SU-DHL-6 (cell line): ENCODE data around the gene PRKAB1.

ENCODE experiments used
- H2AFZ ChIP-seq: fragments of 200-600 bp; sonication (generic); 2 replicates; pipeline ENCODE4 v1.6.1; 2014; ENCODE audit warnings: low read depth, mild to moderate bottlenecking, moderate library complexity, mixed read lengths, antibody characterized with exemption, low read length; ENCODE audit not compliant: severe bottlenecking
- H3F3A ChIP-seq: fragments of 200-600 bp; shearing (Covaris generic); 2 replicates; pipeline ENCODE4 v1.6.0; 2016; ENCODE audit warnings: antibody characterized with exemption, mild to moderate bottlenecking; ENCODE audit not compliant: insufficient read depth
- H3K27ac ChIP-seq: fragments of 200-600 bp; sonication (generic); 2 replicates; pipeline ENCODE4 v1.5.1; 2016; ENCODE audit warnings: low read depth, mild to moderate bottlenecking, low read length, moderate library complexity, mixed read lengths
- H3K27me3 ChIP-seq: fragments of 200-600 bp; sonication (generic), shearing (Covaris generic); 2 replicates; pipeline ENCODE4 v1.6.0; 2014; ENCODE audit warnings: mild to moderate bottlenecking, low read length
- H3K36me3 ChIP-seq: fragments of 200-600 bp; sonication (generic); 2 replicates; pipeline ENCODE4 v1.6.1; 2014; ENCODE audit warnings: mild to moderate bottlenecking, low read length, mixed read lengths
- H3K4me2 ChIP-seq: fragments of 300-600, 200-600 bp; shearing (Covaris generic), sonication (generic); 2 replicates; pipeline ENCODE4 v1.6.0; 2014; ENCODE audit warnings: low read length, low read depth, mild to moderate bottlenecking; ENCODE audit not compliant: poor library complexity, severe bottlenecking
- H3K4me3 ChIP-seq: fragments of 200-600 bp; sonication (generic); 2 replicates; pipeline ENCODE4 v1.5.1; 2014; ENCODE audit warnings: antibody characterized with exemption, low read length, mild to moderate bottlenecking, mixed read lengths; ENCODE audit not compliant: insufficient read depth, poor library complexity, severe bottlenecking
- H3K79me2 ChIP-seq: fragments of 200-600 bp; sonication (generic); 2 replicates; pipeline ENCODE4 v1.6.1; 2014; ENCODE audit warnings: mild to moderate bottlenecking, low read length, moderate library complexity; ENCODE audit not compliant: insufficient read depth
- H3K9ac ChIP-seq: fragments of 200-600 bp; sonication (generic); 2 replicates; pipeline ENCODE4 v1.7.0; 2014; ENCODE audit warnings: mild to moderate bottlenecking, low read length
- H3K9me2 ChIP-seq: fragments of 200-600 bp; sonication (generic); replicated peaks from 2 replicates; pipeline ENCODE4 v1.6.1; 2014; ENCODE audit warnings: low read length; ENCODE audit not compliant: insufficient read depth
- H3K9me3 ChIP-seq: fragments of 200-600 bp; sonication (generic); 2 replicates; pipeline ENCODE4 v1.6.1; 2014; ENCODE audit warnings: low read length, mixed read lengths; ENCODE audit not compliant: insufficient read depth
- H4K20me1 ChIP-seq: fragments of 200-600 bp; sonication (generic); 2 replicates; pipeline ENCODE4 v1.6.1; 2014; ENCODE audit warnings: low read depth, mild to moderate bottlenecking, antibody characterized with exemption, low read length, moderate library complexity, mixed read lengths
- CTCF ChIP-seq: fragments of 200-600 bp; sonication (generic); IDR thresholded peaks from one replicate; pipeline ENCODE4 v1.5.1; 2017; ENCODE audit warnings: antibody characterized with exemption, mild to moderate bottlenecking, low read length, moderate library complexity; ENCODE audit not compliant: insufficient read depth, poor library complexity, severe bottlenecking
- EZH2phosphoT487 ChIP-seq: fragments of 200-600 bp; sonication (generic), shearing (Covaris generic); conservative IDR thresholded peaks from 2 replicates; pipeline ENCODE4 v1.6.1; 2018; ENCODE audit warnings: mild to moderate bottlenecking, antibody characterized with exemption, low read length, moderate library complexity, mixed read lengths

The PRKAB1 gene

GRCh38 chr12:119710965-119711551, 43.1 kb downstream of the PRKAB1 start:
- no peaks in the 10 kb centered on the region for H4K20me1 ChIP-seq
- H3K4me2 ChIP-seq = no peak overlapping the region
- H3K9me2 ChIP-seq = no peaks in the 10 kb centered on the region
- no peaks in the 10 kb centered on the region for H3K9me3 ChIP-seq
- no peak overlapping the region for H3K27ac ChIP-seq
- H3K9ac ChIP-seq = no peak overlapping the region
- no peaks in the 10 kb centered on the region for H3F3A ChIP-seq
- TF ChIP-seq EZH2phosphoT487 = no peak
- TF ChIP-seq CTCF = no peak
- H3K79me2 ChIP-seq = no peaks in the 10 kb centered on the region
- H3K4me3 ChIP-seq = no peak overlapping the region
- H2AFZ ChIP-seq = no peak overlapping the region
- peaks cover 5% of the 10 kb centered on the region; the same call in 1 of the 2 replicates for H3K36me3 ChIP-seq
- H3K27me3 ChIP-seq = no peaks in the 10 kb centered on the region

DNA sequence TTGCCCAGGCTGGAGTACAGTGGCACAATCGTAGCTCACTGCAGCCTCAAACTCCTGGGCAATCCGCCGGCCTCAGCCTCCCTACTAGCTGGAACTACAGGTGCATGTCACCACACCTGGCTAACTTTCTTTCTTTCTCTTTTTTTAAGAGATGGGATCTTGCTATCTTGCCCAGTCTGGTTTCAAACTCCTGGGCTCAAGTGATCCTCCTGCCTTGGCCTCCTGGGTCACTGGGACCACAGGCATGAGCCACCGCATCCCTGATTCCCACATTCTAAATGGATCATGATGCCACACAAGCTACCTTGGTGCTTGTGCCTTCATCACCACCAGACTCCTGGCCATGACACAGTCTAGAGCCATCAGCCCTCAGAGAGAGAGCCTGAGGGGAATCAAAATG, 43.8 kb downstream of the PRKAB1 start:
- no peak overlapping the region for H3K27ac ChIP-seq
- H4K20me1 ChIP-seq = no peaks in the 10 kb centered on the region
- H3K79me2 ChIP-seq = no peaks in the 10 kb centered on the region
- H3K27me3 ChIP-seq = no peaks in the 10 kb centered on the region
- H2AFZ ChIP-seq = no peak overlapping the region
- H3K9me2 ChIP-seq = no peaks in the 10 kb centered on the region
- H3K4me2 ChIP-seq = no peak overlapping the region
- H3F3A ChIP-seq = no peaks in the 10 kb centered on the region
- no peaks in the 10 kb centered on the region for H3K9me3 ChIP-seq
- H3K4me3 ChIP-seq = no peak overlapping the region
- H3K9ac ChIP-seq = no peak overlapping the region
- no peak for TF ChIP-seq EZH2phosphoT487
- TF ChIP-seq CTCF = no peak
- peaks cover 5% of the 10 kb centered on the region; the same call in 1 of the 2 replicates for H3K36me3 ChIP-seq

- H3K79me2 ChIP-seq = no peaks in the 10 kb centered on the region
- no peak overlapping the region for H3K9ac ChIP-seq
- no peaks in the 10 kb centered on the region for H4K20me1 ChIP-seq
- no peaks in the 10 kb centered on the region for H3F3A ChIP-seq
- H3K36me3 ChIP-seq = peaks cover 5% of the 10 kb centered on the region; the same call in 1 of the 2 replicates
- no peaks in the 10 kb centered on the region for H3K9me3 ChIP-seq
- no peak overlapping the region for H3K4me3 ChIP-seq
- H3K9me2 ChIP-seq = no peaks in the 10 kb centered on the region
- H3K27ac ChIP-seq = no peak overlapping the region
- TF ChIP-seq EZH2phosphoT487 = no peak
- H3K27me3 ChIP-seq = no peaks in the 10 kb centered on the region
- no peak overlapping the region for H2AFZ ChIP-seq
- H3K4me2 ChIP-seq = no peak overlapping the region
These were observed 44.8 kb downstream of the PRKAB1 start for GRCh38 chr12:119712721-119713120.

DNA sequence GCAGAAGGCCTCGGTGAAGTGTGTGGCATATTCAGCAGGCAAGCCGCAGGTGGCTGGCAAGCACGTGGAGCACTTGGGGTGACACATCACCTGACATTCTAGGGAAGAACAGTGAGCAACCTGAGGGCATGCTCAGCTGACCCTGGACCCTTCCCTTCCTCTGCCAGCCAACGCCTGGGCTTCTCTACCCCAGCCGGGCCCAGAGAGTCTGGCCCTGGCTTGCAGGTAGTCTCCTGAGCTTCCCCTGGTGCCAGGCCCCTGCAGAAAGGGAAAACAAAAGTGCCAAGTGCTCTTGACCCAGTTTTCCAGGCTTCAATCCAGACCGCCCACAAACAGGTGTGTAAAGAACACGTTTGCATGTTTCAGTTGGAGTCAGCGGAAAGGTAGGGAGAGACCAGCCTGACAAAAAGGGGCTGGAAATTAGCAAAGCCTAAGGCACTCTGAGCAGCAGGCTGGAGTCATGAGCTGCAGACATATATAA, 45.7 kb downstream of the PRKAB1 start:
- H3K4me3 ChIP-seq = no peak overlapping the region
- H3K27me3 ChIP-seq = no peaks in the 10 kb centered on the region
- no peaks in the 10 kb centered on the region for H3K79me2 ChIP-seq
- no peak overlapping the region for H3K27ac ChIP-seq
- no peak overlapping the region for H3K4me2 ChIP-seq
- H3K9me2 ChIP-seq = no peaks in the 10 kb centered on the region
- no peaks in the 10 kb centered on the region for H4K20me1 ChIP-seq
- peaks cover 5% of the 10 kb centered on the region; the same call in 1 of the 2 replicates for H3K36me3 ChIP-seq
- no peaks in the 10 kb centered on the region for H3F3A ChIP-seq
- TF ChIP-seq EZH2phosphoT487 (no peak), CTCF (no peak)
- no peak overlapping the region for H2AFZ ChIP-seq
- no peaks in the 10 kb centered on the region for H3K9me3 ChIP-seq
- no peak overlapping the region for H3K9ac ChIP-seq
